Heart right ventricle (tissue), 16 donors: Measurements from ENCODE around the gene KCNK10. TPM values are rescaled to one million over a fixed set of nuclear protein-coding genes. Genes with fewer than 3 reads are reported as not detected.
A peak's percentile ranks its signal among the peaks of the same experiment; 100 is the strongest.

Experiments
- ATAC-seq, 8 donors: fragments of 200-7000 bp; cut with Tn5 transposase; one replicate each; pipeline ENCODE4 v1.9.1; 2020; ENCODE audit warnings: mild to moderate bottlenecking in 8 of 8, moderate library complexity in 8 of 8, moderate number of reproducible peaks in 1 of 8
- DNase-seq, 2 donors: peaks; one replicate each; pipeline ENCODE4 v3.0.0-alpha.2; 2020
- H3K27ac ChIP-seq, 10 donors: fragments of 200-600 bp; sonication (generic) in 2 of 10; one replicate each; pipeline versions ENCODE4 v1.5.0 to v1.8.0; 2020 to 2022; ENCODE audit warnings: mild to moderate bottlenecking in 3 of 10
- H3K27me3 ChIP-seq, 7 donors: fragments of 200-600 bp; one replicate each; pipeline ENCODE4 v1.8.0; 2021 to 2022; ENCODE audit warnings: mild to moderate bottlenecking in 2 of 7
- H3K36me3 ChIP-seq, 9 donors: fragments of 200-600 bp; sonication (generic) in 1 of 9; one replicate each; pipeline versions ENCODE4 v1.5.0 to v1.8.0; 2020 to 2022; ENCODE audit warnings: mild to moderate bottlenecking in 2 of 9
- H3K4me1 ChIP-seq, 9 donors: fragments of 200-600 bp; sonication (generic) in 1 of 9; one replicate each; pipeline versions ENCODE4 v1.5.0 to v1.8.0; 2020 to 2022; ENCODE audit warnings: mild to moderate bottlenecking in 4 of 9
- H3K4me3 ChIP-seq, 10 donors: fragments of 200-600 bp; sonication (generic) in 2 of 10; one replicate each; pipeline versions ENCODE4 v1.5.0 to v1.8.0; 2020 to 2022; ENCODE audit warnings: mild to moderate bottlenecking in 7 of 10, moderate library complexity in 2 of 10
- H3K9me3 ChIP-seq, 11 donors: fragments of 200-600 bp in 10 of 11; sonication (generic) in 2 of 11; one replicate each; pipeline versions ENCODE4 v1.5.0 to v1.8.0; 2013 to 2022; ENCODE audit warnings: mild to moderate bottlenecking in 2 of 11, control low read depth in 1 of 11, moderate library complexity in 1 of 11
- WGBS, 2 donors: extraction: QIAGEN DNeasy Blood & Tissue Kit; methylation state at CpG; one replicate each; pipeline ENCODE4 v1.1.7; 2013; ENCODE audit warnings: inconsistent platforms in 1 of 2; 5-methylcytosine and 5-hydroxymethylcytosine counted together
- intact Hi-C, 10 donors: fragments of 100-400 bp; cut with DNase I; formaldehyde crosslinking; loops; one replicate each; pipeline versions ENCODE4 v1.11.1 to v1.14.2; 2022
- polyA plus RNA-seq, 2 donors: library from polyadenylated mRNA; stranded (reverse); fragments of 200-250 nt; gene quantifications; one replicate each; pipeline ENCODE4 v1.2.3, GENCODE V29; 2013
- total RNA-seq, 10 donors: library from RNA; stranded (reverse); fragmentation: NEBNext Ultra II Directional in 3 of 10; extraction: Animal tissue kit (Norgen Biotek cat#: 25700) in 3 of 10; gene quantifications; one replicate each; pipeline versions ENCODE4 v1.2.1 to v1.2.4, GENCODE V29; 2021 to 2023
- TF ChIP-seq, protein P1 (sequence below), 9 donors: fragments of 200-600 bp; sonication (generic) in 2 of 9; IDR thresholded peaks; one replicate each; pipeline versions ENCODE4 v1.5.0 to v1.8.0; 2021 to 2022; ENCODE audit warnings: antibody characterized with exemption in 9 of 9, mild to moderate bottlenecking in 5 of 9, moderate library complexity in 1 of 9
- donor health status: Arrhythmogenic right ventricular cardiomyopathy.
- donor health status: ischemic (EF 13 %, LVEDD 7.1; RV severe dilation, severe dysfunction).
- donor health status: healthy with polysubstance abuse.
- donor health status: DM: no; HTN: yes; CAD: no.
- donor health status: DM: no; HTN: no; CAD: no.
- donor health status: ischemic (EF 25% LVEDD 6.9; RV normal size, moderate dysfunction).
- donor health status: ischemic (EF 25% LVEDD 5.7; RV mildly dilated, moderate dysfunction).
- donor health status: healthy.
- donor health status: DM: yes; HTN: yes; CAD: no.
- donor health status: Ischemic cardiomyopathy.
- donor health status: ischemic (EF 35%, LVEDD 5.7; RV mildly dilated, moderate dysfunction).
- donor health status: nonischemic (EF 11% LVEDD 7.7; RV severe dilation, severe dysfunction).
- donor health status: DM: yes; HTN: yes; CAD: no.
- donor health status: PGD.
- donor health status: ischemic (EF 29% LVEDD 5.4; RV normal size, mild dysfunction).
- donor health status: nonischemic (EF 23%, LVEDD 6.1; RV moderate dilation, normal function).

The KCNK10 gene
- total and polyA plus RNA-seq, 12 donors, result 0.01 to 0.21 (median 0.11) TPM; not detected in 9

- TF ChIP-seq, protein P1, sequence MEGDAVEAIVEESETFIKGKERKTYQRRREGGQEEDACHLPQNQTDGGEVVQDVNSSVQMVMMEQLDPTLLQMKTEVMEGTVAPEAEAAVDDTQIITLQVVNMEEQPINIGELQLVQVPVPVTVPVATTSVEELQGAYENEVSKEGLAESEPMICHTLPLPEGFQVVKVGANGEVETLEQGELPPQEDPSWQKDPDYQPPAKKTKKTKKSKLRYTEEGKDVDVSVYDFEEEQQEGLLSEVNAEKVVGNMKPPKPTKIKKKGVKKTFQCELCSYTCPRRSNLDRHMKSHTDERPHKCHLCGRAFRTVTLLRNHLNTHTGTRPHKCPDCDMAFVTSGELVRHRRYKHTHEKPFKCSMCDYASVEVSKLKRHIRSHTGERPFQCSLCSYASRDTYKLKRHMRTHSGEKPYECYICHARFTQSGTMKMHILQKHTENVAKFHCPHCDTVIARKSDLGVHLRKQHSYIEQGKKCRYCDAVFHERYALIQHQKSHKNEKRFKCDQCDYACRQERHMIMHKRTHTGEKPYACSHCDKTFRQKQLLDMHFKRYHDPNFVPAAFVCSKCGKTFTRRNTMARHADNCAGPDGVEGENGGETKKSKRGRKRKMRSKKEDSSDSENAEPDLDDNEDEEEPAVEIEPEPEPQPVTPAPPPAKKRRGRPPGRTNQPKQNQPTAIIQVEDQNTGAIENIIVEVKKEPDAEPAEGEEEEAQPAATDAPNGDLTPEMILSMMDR (IDR thresholded peaks at IDR 0.05), result no peak
- Histone ChIP-seq H3K4me1 (no peaks in the 10 kb centered on the region), H3K27me3 (peaks cover 0 to 61% (median 40%) of the 10 kb centered on the region in 7 donors)
These were observed 10.0 kb upstream of the KCNK10 start for GRCh38 chr14:88333036-88333435.

GRCh38 chr14:88327497-88327896 is 4.4 kb upstream of the KCNK10 start:
- peaks cover 0 to 10% (median 0%) of the 10 kb centered on the region in 11 donors for H3K9me3 ChIP-seq
- DNase-seq (no peak), ATAC-seq (no peak)
- H3K4me1 ChIP-seq, result peaks cover 0 to 22% (median 11%) of the 10 kb centered on the region in 9 donors
- intact Hi-C loops, result no loop called here
- no peak overlapping the region for H3K4me3 ChIP-seq
- H3K36me3 ChIP-seq, result no peaks in the 10 kb centered on the region
- no peak overlapping the region for H3K27ac ChIP-seq
- peaks cover 6 to 92% (median 84%) of the 10 kb centered on the region in 7 donors for H3K27me3 ChIP-seq
- WGBS, 2 donors, result 65 to 70% methylated on average over 1 of the region's 1 CpG
- TF ChIP-seq, protein P1 (IDR thresholded peaks at IDR 0.05), result no peak

More at GRCh38 chr14:88333036-88333435, 10.0 kb upstream of the KCNK10 start:
- Histone ChIP-seq H3K9me3 (peaks cover 0 to 8% (median 0%) of the 10 kb centered on the region in 11 donors), H3K4me3 (no peak overlapping the region), H3K36me3 (no peaks in the 10 kb centered on the region), H3K27ac (no peak overlapping the region)
- ATAC-seq (no peak), DNase-seq (no peak)
- 76 to 78% methylated on average over 1 of the region's 1 CpG for WGBS, 2 donors
- intact Hi-C loops, result no loop called here

DNA sequence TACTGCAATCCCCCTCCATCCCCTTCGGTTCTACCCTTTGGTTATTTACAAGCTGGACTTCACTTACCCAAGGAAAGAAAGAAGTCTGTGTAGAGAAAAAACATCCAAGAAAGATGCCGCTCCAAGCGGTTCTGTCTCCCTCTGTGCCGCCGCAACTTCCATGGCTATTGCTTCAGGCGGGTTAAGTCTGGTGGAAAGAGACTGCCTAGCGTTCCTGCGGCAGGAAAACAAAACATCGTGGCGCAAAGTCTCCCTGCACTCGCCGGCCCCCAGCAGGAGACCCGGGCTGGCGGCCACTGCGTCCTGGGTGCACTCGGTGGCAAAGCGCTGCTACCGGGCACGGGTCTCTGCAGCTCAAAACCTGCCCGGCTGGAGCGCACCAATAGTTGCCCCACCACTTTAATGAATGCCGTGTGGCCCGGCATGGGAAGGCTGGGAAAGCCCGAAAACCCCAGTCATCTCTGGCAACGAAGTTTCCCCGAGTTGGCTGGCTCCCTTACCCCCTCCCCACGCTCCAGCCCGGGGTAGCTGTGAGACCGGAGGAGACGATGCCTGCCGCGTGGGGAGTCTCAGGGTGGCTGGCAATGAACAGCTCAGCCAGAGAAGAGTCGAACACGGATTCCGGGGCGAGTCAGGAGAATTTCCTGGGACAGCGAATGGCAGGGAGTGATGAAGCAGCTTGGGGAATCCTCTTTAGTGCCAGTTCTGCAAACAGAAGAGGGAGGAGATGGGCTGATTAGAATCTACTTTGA is 3.5 kb upstream of the KCNK10 start:
- Histone ChIP-seq H3K36me3 (no peaks in the 10 kb centered on the region), H3K9me3 (peaks cover 0 to 10% (median 0%) of the 10 kb centered on the region in 11 donors), H3K27ac (no peak overlapping the region), H3K27me3 (peaks cover 6 to 97% (median 90%) of the 10 kb centered on the region in 7 donors), H3K4me1 (peaks cover 0 to 27% (median 12%) of the 10 kb centered on the region in 9 donors), H3K4me3 (peak overlapping the region in 1 of 10 donors; percentile 8)
- intact Hi-C loops, result no loop called here
- ATAC-seq (no peak), DNase-seq (no peak)
- TF ChIP-seq, protein P1 (IDR thresholded peaks at IDR 0.05), result no peak
- 1 to 3% methylated on average over 37 of the region's 37 CpGs for WGBS, 2 donors

DNA sequence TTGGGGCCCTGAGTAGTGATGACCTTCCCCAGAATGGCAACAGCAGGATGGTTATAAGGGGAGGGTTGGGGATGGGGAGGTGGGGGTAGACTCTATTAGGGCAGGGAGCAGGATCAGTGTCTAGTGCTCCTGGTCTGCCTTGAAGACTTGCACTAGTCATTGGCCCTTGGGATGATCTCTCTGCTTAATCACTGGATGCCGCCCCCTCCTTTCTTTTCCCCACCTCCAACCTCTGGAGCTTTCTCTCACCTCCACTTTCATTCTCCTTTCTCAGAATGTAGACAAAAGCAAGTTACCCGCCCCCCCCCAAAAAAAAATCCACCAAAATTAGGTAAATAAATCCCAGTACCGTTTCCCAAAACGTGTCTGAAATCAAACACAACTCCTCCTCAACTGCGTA is 2.8 kb upstream of the KCNK10 start:
- Histone ChIP-seq H3K36me3 (no peaks in the 10 kb centered on the region), H3K27me3 (peaks cover 6 to 97% (median 94%) of the 10 kb centered on the region in 7 donors), H3K27ac (no peak overlapping the region), H3K4me1 (peaks cover 0 to 27% (median 12%) of the 10 kb centered on the region in 9 donors), H3K9me3 (peaks cover 0 to 10% (median 0%) of the 10 kb centered on the region in 11 donors), H3K4me3 (no peak overlapping the region)
- intact Hi-C loops, result no loop called here
- TF ChIP-seq, protein P1 (IDR thresholded peaks at IDR 0.05), result no peak
- WGBS, 2 donors, result 12 to 18% methylated on average over 5 of the region's 5 CpGs
- DNase-seq (no peak), ATAC-seq (no peak)
